Hematopoietic multipotent progenitor cell treated with erythropoietin and hydrocortisone succinate and interleukin-3 and kit ligand, for 4 days (in vitro differentiated cells): Measurements from ENCODE around the gene FOXD4L6.
A peak's percentile ranks its signal among the peaks of the same experiment; 100 is the strongest.
"Not testable (repeated sequence)": the region's sequence is repeated elsewhere in the genome, so short reads cannot be mapped to it uniquely, and the experiment has no call there.

ENCODE experiments used
- DNase-seq: peaks from one replicate; pipeline ENCODE4 v3.0.0-alpha.2; 2015

Gene FOXD4L6

GRCh38 chr9:41128581-41128980 is at the start of gene FOXD4L6:
Gene FOXD4L6 (minus strand): TSS chr9:41128681. CDS start chr9:41128383, 298 bp downstream.
- DNase-seq, result not testable (repeated sequence)

GRCh38 chr9:41174994-41175393 is 46.5 kb upstream of the FOXD4L6 start:
- DNase-seq, result peak; percentile 0

GRCh38 chr9:41150116-41150515 is 21.6 kb upstream of the FOXD4L6 start:
- not testable (repeated sequence) for DNase-seq

GRCh38 chr9:41141878-41142277 is 13.4 kb upstream of the FOXD4L6 start:
- DNase-seq, result not testable (repeated sequence)

- not testable (repeated sequence) for DNase-seq
Observed at GRCh38 chr9:41126746-41127446, 1.6 kb downstream of the FOXD4L6 start.

- DNase-seq, result not testable (repeated sequence)
Observed at GRCh38 chr9:41125936-41126335, 2.5 kb downstream of the FOXD4L6 start.

GRCh38 chr9:41125109-41125658 is 3.3 kb downstream of the FOXD4L6 start:
- not testable (repeated sequence) for DNase-seq

- not testable (repeated sequence) for DNase-seq
Observed at GRCh38 chr9:41124250-41125108, 4.0 kb downstream of the FOXD4L6 start.

- not testable (repeated sequence) for DNase-seq
Observed at GRCh38 chr9:41123812-41124211, 4.7 kb downstream of the FOXD4L6 start.

GRCh38 chr9:41123396-41123795 is 5.1 kb downstream of the FOXD4L6 start:
- DNase-seq, result not testable (repeated sequence)

GRCh38 chr9:41120696-41121095 is 7.8 kb downstream of the FOXD4L6 start:
- not testable (repeated sequence) for DNase-seq

GRCh38 chr9:41119719-41120118 is 8.8 kb downstream of the FOXD4L6 start:
- DNase-seq, result not testable (repeated sequence)

- not testable (repeated sequence) for DNase-seq
Observed at GRCh38 chr9:41119311-41119710, 9.2 kb downstream of the FOXD4L6 start.

- DNase-seq, result not testable (repeated sequence)
Observed at GRCh38 chr9:41113348-41113747, 15.1 kb downstream of the FOXD4L6 start.

GRCh38 chr9:41111414-41111813 is 17.1 kb downstream of the FOXD4L6 start:
- not testable (repeated sequence) for DNase-seq

GRCh38 chr9:41110913-41111312 is 17.6 kb downstream of the FOXD4L6 start:
- DNase-seq, result peak; percentile 27

- not testable (repeated sequence) for DNase-seq
Observed at GRCh38 chr9:41109253-41109652, 19.2 kb downstream of the FOXD4L6 start.

- not testable (repeated sequence) for DNase-seq
Observed at GRCh38 chr9:41108816-41109215, 19.7 kb downstream of the FOXD4L6 start.

- not testable (repeated sequence) for DNase-seq
Observed at GRCh38 chr9:41106472-41107116, 21.9 kb downstream of the FOXD4L6 start.

GRCh38 chr9:41105557-41106253 is 22.8 kb downstream of the FOXD4L6 start:
- DNase-seq, result not testable (repeated sequence)

- not testable (repeated sequence) for DNase-seq
Observed at GRCh38 chr9:41104542-41104941, 23.9 kb downstream of the FOXD4L6 start.

- not testable (repeated sequence) for DNase-seq
Observed at GRCh38 chr9:41100508-41100907, 28.0 kb downstream of the FOXD4L6 start.
